HG02852 (cell line): Measurements from ENCODE around the gene LAMTOR4.

Experiments used
- ATAC-seq: cut with Tn5 transposase; IDR thresholded peaks from one replicate; pipeline ENCODE4 v1.9.1; 2021; ENCODE audit warnings: mild to moderate bottlenecking, moderate library complexity; ENCODE audit not compliant: unreplicated experiment

LAMTOR4 gene

GRCh38 chr7:100148559-100149328 is at the start of gene LAMTOR4:
TSS of gene LAMTOR4 (plus strand) at chr7:100148918. CDS start at chr7:100148973, 55 bp downstream.
- peak; percentile 97 for ATAC-seq

GRCh38 chr7:100099452-100099851 is 49.3 kb upstream of the LAMTOR4 start:
- no peak for ATAC-seq

GRCh38 chr7:100100420-100101015 is 48.2 kb upstream of the LAMTOR4 start:
- ATAC-seq: peak; percentile 63

GRCh38 chr7:100101016-100101862 is 47.5 kb upstream of the LAMTOR4 start, which contains the start of the genes AP4M1 and MCM7:
TSS of gene AP4M1 (plus strand) at chr7:100101643. CDS start at chr7:100101715, 72 bp downstream.
TSS of gene MCM7 (minus strand) at chr7:100101397. CDS start at chr7:100101294, 103 bp downstream.
- peak; percentile 83 for ATAC-seq

- ATAC-seq: no peak
Observed at GRCh38 chr7:100102950-100103840, 45.5 kb upstream of the LAMTOR4 start.

- ATAC-seq: no peak
Observed at GRCh38 chr7:100105534-100105933, 43.2 kb upstream of the LAMTOR4 start.

- no peak for ATAC-seq
Observed at GRCh38 chr7:100106633-100107032, 42.1 kb upstream of the LAMTOR4 start.

GRCh38 chr7:100107125-100107737 is 41.5 kb upstream of the LAMTOR4 start:
- ATAC-seq: no peak

GRCh38 chr7:100107890-100108289 is 40.8 kb upstream of the LAMTOR4 start:
- no peak for ATAC-seq

GRCh38 chr7:100109521-100110163 is 39.1 kb upstream of the LAMTOR4 start:
- no peak for ATAC-seq

- ATAC-seq: no peak
Observed at GRCh38 chr7:100111156-100111555, 37.6 kb upstream of the LAMTOR4 start.

GRCh38 chr7:100111914-100112313 is 36.8 kb upstream of the LAMTOR4 start:
- no peak for ATAC-seq

GRCh38 chr7:100115026-100115425 is 33.7 kb upstream of the LAMTOR4 start:
- ATAC-seq: no peak

- ATAC-seq: no peak
Observed at GRCh38 chr7:100118388-100119071, 30.2 kb upstream of the LAMTOR4 start.

- ATAC-seq: peak; percentile 66
Observed at GRCh38 chr7:100119072-100119969, 29.4 kb upstream of the LAMTOR4 start, which contains the start of the genes CNPY4 and TAF6. TSS of gene CNPY4 (plus strand) at chr7:100119634. CDS start at chr7:100119745, 111 bp downstream. TSS of gene TAF6 (minus strand) at chr7:100119358. CDS start at chr7:100114209, 5,149 bp downstream.

- peak; percentile 39 for ATAC-seq
Observed at GRCh38 chr7:100119970-100120732, 28.6 kb upstream of the LAMTOR4 start.

GRCh38 chr7:100120733-100121036 is 28.0 kb upstream of the LAMTOR4 start:
- ATAC-seq: no peak
